PFSK-1 (cell line): Measurements from ENCODE around the gene WFS1.

Source experiments
- FOXP2 ChIP-seq: optimal IDR thresholded peaks from 2 replicates; pipeline ENCODE3; 2011; ENCODE audit warnings: borderline replicate concordance, control low read depth, inconsistent platforms; ENCODE audit not compliant: insufficient read depth; ENCODE audit errors: extremely low read length, extremely low read depth
- POLR2AphosphoS5 ChIP-seq: IDR thresholded peaks from 2 replicates; pipeline ENCODE4 v1.6.1; 2012; ENCODE audit warnings: low read depth, mild to moderate bottlenecking, control low read depth, low read length, moderate library complexity

DNA sequence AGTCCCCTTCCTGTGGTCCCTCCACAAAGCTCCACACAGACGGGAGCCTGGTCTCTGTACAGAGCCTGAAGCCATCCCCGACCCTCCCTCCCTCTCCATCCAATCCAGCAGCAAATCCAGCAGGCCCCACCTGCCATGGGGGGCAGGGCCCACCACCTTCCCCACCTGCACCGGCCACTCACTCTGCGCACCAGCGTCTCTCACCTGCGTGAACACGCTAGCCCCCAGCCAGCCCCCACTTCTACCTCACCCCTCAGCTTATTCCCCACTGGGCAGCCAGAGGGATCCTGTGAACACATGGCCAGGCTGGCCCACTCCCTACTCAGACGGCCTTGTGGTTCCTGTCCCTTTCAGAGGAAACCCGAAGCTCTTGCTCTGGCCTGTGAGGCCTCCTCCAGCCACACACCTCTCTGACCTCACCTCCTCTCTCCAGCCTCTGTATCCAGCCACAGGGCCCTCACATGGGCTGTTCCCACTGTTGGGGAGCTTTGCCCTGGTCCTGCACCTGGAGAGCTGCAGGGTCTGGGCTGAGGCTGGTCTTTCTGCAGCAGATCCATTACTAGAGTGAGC lies 70.9 kb downstream of the WFS1 start:
- no peak for TF ChIP-seq FOXP2
- no peak for TF ChIP-seq POLR2AphosphoS5
